GM18861 (cell line): ENCODE measurements around the gene TEKT2.

Experiments used
- ATAC-seq: cut with Tn5 transposase; IDR thresholded peaks from one replicate; pipeline ENCODE4 v1.9.1; 2021; ENCODE audit not compliant: unreplicated experiment

The TEKT2 gene

GRCh38 chr1:36083635-36084496 is at the start of gene TEKT2:
TSS of gene TEKT2 (plus strand) at chr1:36084094. CDS start at chr1:36084922, 828 bp downstream.
- no peak for ATAC-seq

GRCh38 chr1:36034692-36035091 is 49.2 kb upstream of the TEKT2 start:
- no peak for ATAC-seq

- ATAC-seq, result no peak
Measured at GRCh38 chr1:36035154-36035553, 48.7 kb upstream of the TEKT2 start.

- ATAC-seq, result no peak
Measured at GRCh38 chr1:36040238-36040637, 43.7 kb upstream of the TEKT2 start.

GRCh38 chr1:36051821-36052220 is 32.1 kb upstream of the TEKT2 start:
- ATAC-seq, result no peak

- ATAC-seq, result no peak
Measured at GRCh38 chr1:36053978-36054377, 29.9 kb upstream of the TEKT2 start.

GRCh38 chr1:36055706-36056105 is 28.2 kb upstream of the TEKT2 start:
- no peak for ATAC-seq

- ATAC-seq, result no peak
Measured at GRCh38 chr1:36062315-36062714, 21.6 kb upstream of the TEKT2 start.

- ATAC-seq, result no peak
Measured at GRCh38 chr1:36067871-36068270, 16.0 kb upstream of the TEKT2 start.

GRCh38 chr1:36068866-36069265 is 15.0 kb upstream of the TEKT2 start:
- no peak for ATAC-seq

GRCh38 chr1:36070349-36070748 is 13.5 kb upstream of the TEKT2 start:
- ATAC-seq, result no peak

GRCh38 chr1:36076979-36077573 is 6.8 kb upstream of the TEKT2 start:
- ATAC-seq, result no peak

GRCh38 chr1:36080236-36080635 is 3.7 kb upstream of the TEKT2 start:
- ATAC-seq, result no peak

GRCh38 chr1:36080801-36081200 is 3.1 kb upstream of the TEKT2 start:
- ATAC-seq, result no peak

GRCh38 chr1:36081926-36082485 is 1.9 kb upstream of the TEKT2 start:
- ATAC-seq, result no peak

- ATAC-seq, result no peak
Measured at GRCh38 chr1:36083219-36083618, 675 bp upstream of the TEKT2 start.

GRCh38 chr1:36084497-36085115 is 712 bp downstream of the TEKT2 start:
- ATAC-seq, result no peak

- ATAC-seq, result no peak
Measured at GRCh38 chr1:36085126-36085525, 1.2 kb downstream of the TEKT2 start.

GRCh38 chr1:36085686-36086526 is 2.0 kb downstream of the TEKT2 start:
- no peak for ATAC-seq

- ATAC-seq, result no peak
Measured at GRCh38 chr1:36086529-36087232, 2.8 kb downstream of the TEKT2 start.
